Activated CD4-positive, alpha-beta T cell treated with anti-CD3 and anti-CD28 coated beads, Interleukin-2, amount 50 U/mL, for 48 hours (primary cell): ENCODE data around the gene ENO4.

ENCODE experiments used
- DNase-seq, 2 experiments: peaks; one replicate each; pipeline ENCODE4 v3.0.0-alpha.2; 2020

Gene ENO4

GRCh38 chr10:116918583-116918982, 69.3 kb downstream of the ENO4 start:
- DNase-seq, result no peak

- no peak for DNase-seq
Observed at GRCh38 chr10:116919164-116919563, 69.9 kb downstream of the ENO4 start.

DNA sequence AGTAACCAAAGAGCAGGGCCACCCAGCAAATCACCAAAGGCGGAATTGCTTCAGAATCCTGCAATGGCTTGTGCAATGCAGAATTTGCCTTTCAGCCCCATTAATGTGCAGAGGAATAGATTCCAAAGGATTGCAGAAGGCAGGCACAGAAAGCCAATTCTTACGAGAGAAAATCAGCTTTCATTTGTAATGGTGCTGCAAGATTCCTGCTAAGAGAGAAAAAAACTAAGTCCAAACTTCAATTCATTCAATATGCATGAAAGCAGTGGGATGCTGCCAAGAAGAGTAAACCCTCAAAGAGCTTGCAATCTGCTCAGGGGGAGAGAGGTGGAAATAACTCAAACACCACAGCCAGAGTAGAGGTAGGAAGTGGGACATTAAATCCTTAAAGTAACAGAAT, 70.4 kb downstream of the ENO4 start:
- no peak for DNase-seq

DNA sequence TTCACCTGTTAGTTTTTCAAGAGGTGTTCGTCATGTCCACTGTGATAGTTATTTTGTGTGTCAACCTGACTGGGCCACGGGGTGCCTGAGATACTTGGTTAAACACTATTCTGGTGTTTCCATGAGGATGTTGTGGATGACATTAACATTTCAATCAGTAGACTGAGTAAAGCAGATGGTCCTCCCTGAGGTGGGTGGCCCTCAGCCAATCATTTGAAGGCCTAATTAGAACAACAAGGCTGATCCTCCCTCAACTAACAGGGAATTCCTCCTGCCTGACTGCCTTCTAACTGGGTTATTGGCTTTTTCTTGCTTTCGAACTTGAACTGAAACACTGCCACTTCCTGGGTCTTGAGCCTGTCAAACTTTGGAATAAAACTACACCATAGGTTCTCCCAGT, 75.8 kb downstream of the ENO4 start:
- DNase-seq, result no peak

DNA sequence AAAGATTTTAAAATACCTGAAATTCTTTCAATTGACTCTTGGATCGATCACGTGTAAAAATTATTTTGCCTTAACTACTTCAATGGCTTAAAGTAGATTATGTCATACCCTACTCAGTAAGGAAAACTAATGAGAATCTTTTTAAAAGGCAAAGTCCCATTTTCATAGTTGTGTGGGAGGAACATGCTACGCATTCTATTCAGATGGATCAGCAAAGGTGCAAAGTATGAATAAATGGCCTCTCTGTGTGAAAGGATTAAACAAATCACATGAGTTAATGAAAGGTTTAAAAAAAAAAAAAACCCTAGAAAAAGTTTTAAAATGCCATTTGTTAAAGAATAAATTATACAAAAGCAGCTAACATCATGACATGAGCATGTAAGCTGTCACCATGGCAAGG, 77.1 kb downstream of the ENO4 start:
- no peak for DNase-seq

DNA sequence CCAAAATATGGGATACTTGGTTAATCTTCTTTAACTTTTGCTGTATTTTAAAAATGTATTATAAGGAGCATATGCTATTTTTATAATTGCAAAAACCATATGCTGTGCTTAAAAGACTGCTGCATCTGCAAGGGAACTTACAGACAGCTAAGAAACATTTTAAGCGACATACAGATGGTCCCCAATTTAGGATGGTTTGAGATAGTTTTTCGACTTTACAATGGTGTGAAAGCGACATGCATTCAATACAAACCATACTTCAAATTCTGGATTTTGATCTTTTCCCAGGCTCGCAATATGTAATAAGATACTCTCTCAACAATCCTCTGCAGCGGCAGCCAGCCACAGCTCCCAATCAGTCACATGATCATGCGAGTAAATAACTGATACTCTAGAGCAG, 82.5 kb downstream of the ENO4 start:
- DNase-seq, result no peak
